MCF 10A (cell line): ENCODE measurements around the gene CTNND1. TPM values are rescaled to one million over a fixed set of nuclear protein-coding genes. Genes with fewer than 3 reads are reported as not detected.

Experiments
- BruUV-seq: library from RNA; stranded (reverse); fragments of 400-500 nt; replicated peaks from 2 replicates; lab custom pipeline; 2021; lab: Mats Ljungman, UMichigan
- CTCF ChIA-PET: fragments of 300-600 bp; sonication (Branson Sonifier 250); formaldehyde crosslinking; extraction: SDS; loops from one replicate; lab custom pipeline; 2021; ENCODE audit warnings: antibody characterized with exemption, inconsistent platforms; lab: Yijun Ruan, JAX
- POLR2A ChIA-PET: fragments of 300-600, 350-650 bp; sonication (Branson Sonifier 250); formaldehyde crosslinking; extraction: SDS; loops from one replicate; lab custom pipeline; 2020; ENCODE audit warnings: antibody characterized with exemption, inconsistent platforms; lab: Yijun Ruan, JAX
- DNase-seq: peaks from one replicate; pipeline ENCODE4 v3.0.0-alpha.2; 2018; ENCODE audit not compliant: unreplicated experiment
- H3K27ac Mint-ChIP-seq: one replicate; pipeline ENCODE4 v1.8.0; 2022; ENCODE audit warnings: mild to moderate bottlenecking, low read depth, mixed read lengths; ENCODE audit not compliant: unreplicated experiment
- H3K27me3 Mint-ChIP-seq: one replicate; pipeline ENCODE4 v1.8.0; 2022; ENCODE audit warnings: mixed read lengths; ENCODE audit not compliant: insufficient read depth, unreplicated experiment
- H3K36me3 Mint-ChIP-seq: one replicate; pipeline ENCODE4 v1.8.0; 2022; ENCODE audit warnings: mild to moderate bottlenecking, moderate library complexity, mixed read lengths; ENCODE audit not compliant: insufficient read depth, unreplicated experiment
- H3K4me1 Mint-ChIP-seq: one replicate; pipeline ENCODE4 v1.8.0; 2022; ENCODE audit warnings: mixed read lengths; ENCODE audit not compliant: insufficient read depth, unreplicated experiment
- H3K4me3 Mint-ChIP-seq: one replicate; pipeline ENCODE4 v1.8.0; 2022; ENCODE audit warnings: mild to moderate bottlenecking, moderate library complexity, mixed read lengths; ENCODE audit not compliant: unreplicated experiment
- H3K9me3 Mint-ChIP-seq: one replicate; pipeline ENCODE4 v1.8.0; 2022; ENCODE audit warnings: mixed read lengths; ENCODE audit not compliant: unreplicated experiment
- CTCF ChIP-seq: fragments of 200-600 bp; IDR thresholded peaks from one replicate; pipeline ENCODE4 v1.8.0; 2022; ENCODE audit warnings: antibody characterized with exemption, mild to moderate bottlenecking; ENCODE audit not compliant: unreplicated experiment
- intact Hi-C: fragments of 100-400 bp; cut with micrococcal nuclease; formaldehyde crosslinking; loops from 2 replicates; pipeline ENCODE4 v1.14.1; 2022
- total RNA-seq: library from RNA; stranded (reverse); gene quantifications from 2 replicates; pipeline ENCODE4 v1.2.3, GENCODE V29; 2022

Gene CTNND1
- total RNA-seq, 1 experiment from 2014 or later, result 114 TPM

DNA sequence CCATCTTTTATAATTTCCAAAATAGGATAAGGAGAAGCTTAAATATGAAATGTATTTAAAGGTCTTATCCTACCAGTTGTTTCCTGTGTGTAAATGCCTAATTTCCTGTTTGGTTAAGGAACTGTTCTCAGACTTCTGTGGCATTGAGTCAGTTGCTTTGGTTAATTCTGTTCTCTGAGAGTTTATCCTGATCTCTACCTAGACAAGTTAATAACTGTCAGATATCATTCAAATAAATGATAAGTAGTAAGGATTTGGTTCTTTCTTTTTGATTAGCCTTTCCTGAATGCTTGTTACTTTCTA is 39.5 kb downstream of the CTNND1 start:
- Mint-ChIP-seq H3K27me3 (no peaks in the 10 kb centered on the region), H3K4me1 (peaks cover 20% of the 10 kb centered on the region), H3K27ac (no peak overlapping the region), H3K4me3 (no peak overlapping the region), H3K9me3 (no peaks in the 10 kb centered on the region), H3K36me3 (peaks cover 87% of the 10 kb centered on the region)
- intact Hi-C loops, result loop anchor here (2.0 to 10.0 kb wide), 4 partner anchors 50 to 711 kb away; partner anchors contain the start of genes BTBD18 and ZDHHC5
- BruUV-seq, result no TSS peak
- ChIA-PET POLR2A (interaction anchor here (0.6 to 6.2 kb wide), 15 partner anchors 12 to 239 kb away, joined by 3 to 215 read pairs (median 7); partner anchors contain the start of genes BTBD18, CTNND1, MED19 and SELENOH), CTCF (interaction anchor here (0.5 to 14.9 kb wide), 43 partner anchors 8 to 725 kb away, joined by 3 to 312 read pairs (median 6); partner anchors contain the start of genes BTBD18, CTNND1, MED19 and OR5B21)
- no peak for DNase-seq
- TF ChIP-seq CTCF, result no peak

DNA sequence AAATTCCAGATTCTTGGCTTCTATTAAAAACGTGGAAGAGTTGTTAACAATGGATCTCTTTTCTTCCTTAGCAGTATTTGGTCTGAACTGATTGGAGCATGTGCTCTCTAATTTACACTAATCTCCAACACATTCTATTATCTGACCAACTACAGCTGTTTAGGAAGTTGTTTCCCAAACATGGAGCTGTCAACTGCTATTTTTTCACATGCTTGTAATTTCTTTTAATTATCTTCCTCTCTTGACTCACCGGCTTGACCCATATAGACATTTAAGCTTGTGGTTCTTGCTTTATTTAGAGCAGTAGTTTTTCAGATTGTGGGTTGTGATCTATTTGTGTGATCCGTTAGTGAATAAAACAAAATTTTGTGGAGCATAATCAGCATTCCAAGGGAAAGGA is 40.8 kb downstream of the CTNND1 start:
- BruUV-seq, result no TSS peak
- TF ChIP-seq CTCF, result no peak
- Mint-ChIP-seq H3K27me3 (no peaks in the 10 kb centered on the region), H3K9me3 (no peaks in the 10 kb centered on the region), H3K4me1 (peaks cover 20% of the 10 kb centered on the region), H3K27ac (no peak overlapping the region), H3K36me3 (peaks cover 87% of the 10 kb centered on the region), H3K4me3 (no peak overlapping the region)
- intact Hi-C loops, result loop anchor here (5.0 to 10.0 kb wide), 3 partner anchors 135 to 710 kb away; partner anchors contain the start of gene ZDHHC5
- ChIA-PET CTCF (interaction anchor here (0.5 to 14.9 kb wide), 9 partner anchors 42 to 484 kb away, joined by 3 to 312 read pairs (median 4); partner anchors contain the start of genes BTBD18 and CTNND1), POLR2A (interaction anchor here (0.6 to 6.2 kb wide), 8 partner anchors 24 to 799 kb away, joined by 3 to 215 read pairs (median 8); partner anchors contain the start of genes CTNND1, MED19, SELENOH and TMX2)
- DNase-seq, result no peak

GRCh38 chr11:57804466-57804865 is 42.9 kb downstream of the CTNND1 start:
- TF ChIP-seq CTCF, result no peak
- Mint-ChIP-seq H3K4me1 (peaks cover 9% of the 10 kb centered on the region), H3K4me3 (no peak overlapping the region), H3K27ac (no peak overlapping the region), H3K27me3 (no peaks in the 10 kb centered on the region), H3K9me3 (no peaks in the 10 kb centered on the region), H3K36me3 (peaks cover 90% of the 10 kb centered on the region)
- intact Hi-C loops, result loop anchor here (5.0 to 10.0 kb wide), 3 partner anchors 137 to 708 kb away; partner anchors contain the start of gene ZDHHC5
- no peak for DNase-seq
- CTCF ChIA-PET, result interaction anchor here (0.9 to 14.9 kb wide), 5 partner anchors 10 to 720 kb away, joined by 3 to 312 read pairs (median 4); partner anchors contain the start of gene CTNND1
- no TSS peak for BruUV-seq
- POLR2A ChIA-PET, result interaction anchor here (0.6 kb wide), 1 partner anchor 93 kb away, joined by 3 read pairs; no protein-coding TSS in a partner anchor

DNA sequence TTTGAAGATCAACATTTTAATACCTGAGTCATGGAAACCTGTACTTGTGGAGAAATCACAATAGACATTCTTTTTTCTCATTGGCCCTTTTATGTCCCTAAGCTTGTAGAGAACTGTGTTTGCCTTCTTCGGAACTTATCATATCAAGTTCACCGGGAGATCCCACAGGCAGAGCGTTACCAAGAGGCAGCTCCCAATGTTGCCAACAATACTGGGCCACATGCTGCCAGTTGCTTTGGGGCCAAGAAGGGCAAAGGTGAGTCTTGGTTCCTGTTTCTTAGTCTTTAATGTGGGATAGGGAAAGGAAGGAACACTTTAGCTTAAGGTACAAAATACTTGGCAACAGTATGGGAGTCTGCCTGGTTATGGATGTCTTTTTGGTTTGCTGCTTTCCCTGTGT is 44.2 kb downstream of the CTNND1 start:
- TF ChIP-seq CTCF, result no peak
- no peaks in the 10 kb centered on the region for H3K9me3 Mint-ChIP-seq
- no peak overlapping the region for H3K27ac Mint-ChIP-seq
- peaks cover 97% of the 10 kb centered on the region for H3K36me3 Mint-ChIP-seq
- no TSS peak for BruUV-seq
- H3K4me3 Mint-ChIP-seq, result no peak overlapping the region
- no peak for DNase-seq
- no peaks in the 10 kb centered on the region for H3K27me3 Mint-ChIP-seq
- CTCF ChIA-PET, result interaction anchor here (0.6 to 14.9 kb wide), 7 partner anchors 12 to 718 kb away, joined by 3 to 312 read pairs (median 4); partner anchors contain the start of genes BTBD18, CTNND1 and SELENOH
- peaks cover 6% of the 10 kb centered on the region for H3K4me1 Mint-ChIP-seq
- POLR2A ChIA-PET, result no interaction called here
- intact Hi-C loops, result loop anchor here (10.0 kb wide), 1 partner anchor 351 kb away; no protein-coding TSS in a partner anchor
